ENCODE results near the gene GPC6.

GPC6 gene

GRCh38 chr13:93882086-93882651 lies 655.6 kb downstream of the GPC6 start:
- Histone ChIP-seq H3K9ac (ENCODE audit: low read depth, low read length) (no peak overlapping the region), H3K4me1 (ENCODE audit: insufficient read depth, low read length) (no peaks in the 10 kb centered on the region), H3K36me3 (ENCODE audit: insufficient read depth, low read length) (no peaks in the 10 kb centered on the region), H3K9me3 (ENCODE audit: control insufficient read depth, insufficient read depth, low read length) (no peaks in the 10 kb centered on the region)

GRCh38 chr13:93889430-93889951 lies 662.9 kb downstream of the GPC6 start:
- no peak overlapping the region for H3K9ac ChIP-seq (ENCODE audit: low read depth, low read length)
- no peaks in the 10 kb centered on the region for H3K9me3 ChIP-seq (ENCODE audit: control insufficient read depth, insufficient read depth, low read length)
- H3K4me1 ChIP-seq (ENCODE audit: insufficient read depth, low read length), result no peaks in the 10 kb centered on the region
- no peaks in the 10 kb centered on the region for H3K36me3 ChIP-seq (ENCODE audit: insufficient read depth, low read length)

- Histone ChIP-seq H3K9me3 (ENCODE audit: control insufficient read depth, insufficient read depth, low read length) (no peaks in the 10 kb centered on the region), H3K4me1 (ENCODE audit: insufficient read depth, low read length) (no peaks in the 10 kb centered on the region), H3K9ac (ENCODE audit: low read depth, low read length) (no peak overlapping the region), H3K36me3 (ENCODE audit: insufficient read depth, low read length) (no peaks in the 10 kb centered on the region)
These were observed 673.4 kb downstream of the GPC6 start for GRCh38 chr13:93899981-93900380.

- H3K36me3 ChIP-seq (ENCODE audit: insufficient read depth, low read length), result no peaks in the 10 kb centered on the region
- H3K4me1 ChIP-seq (ENCODE audit: insufficient read depth, low read length), result no peaks in the 10 kb centered on the region
- no peak overlapping the region for H3K9ac ChIP-seq (ENCODE audit: low read depth, low read length)
- H3K9me3 ChIP-seq (ENCODE audit: control insufficient read depth, insufficient read depth, low read length), result no peaks in the 10 kb centered on the region
These were observed 674.1 kb downstream of the GPC6 start for GRCh38 chr13:93900731-93901130.

GRCh38 chr13:93903909-93904308 lies 677.3 kb downstream of the GPC6 start:
- Histone ChIP-seq H3K36me3 (ENCODE audit: insufficient read depth, low read length) (no peaks in the 10 kb centered on the region), H3K9ac (ENCODE audit: low read depth, low read length) (no peak overlapping the region), H3K9me3 (ENCODE audit: control insufficient read depth, insufficient read depth, low read length) (no peaks in the 10 kb centered on the region), H3K4me1 (ENCODE audit: insufficient read depth, low read length) (no peaks in the 10 kb centered on the region)

GRCh38 chr13:93915269-93915809 lies 688.7 kb downstream of the GPC6 start:
- Histone ChIP-seq H3K9ac (ENCODE audit: low read depth, low read length) (no peak overlapping the region), H3K4me1 (ENCODE audit: insufficient read depth, low read length) (no peaks in the 10 kb centered on the region), H3K36me3 (ENCODE audit: insufficient read depth, low read length) (no peaks in the 10 kb centered on the region), H3K9me3 (ENCODE audit: control insufficient read depth, insufficient read depth, low read length) (no peaks in the 10 kb centered on the region)

- H3K36me3 ChIP-seq (ENCODE audit: insufficient read depth, low read length), result no peaks in the 10 kb centered on the region
These were observed 695.7 kb downstream of the GPC6 start for GRCh38 chr13:93922063-93922855.

GRCh38 chr13:93925990-93926389 lies 699.4 kb downstream of the GPC6 start:
- Histone ChIP-seq H3K9ac (ENCODE audit: low read depth, low read length) (no peak overlapping the region), H3K9me3 (ENCODE audit: control insufficient read depth, insufficient read depth, low read length) (no peaks in the 10 kb centered on the region), H3K4me1 (ENCODE audit: insufficient read depth, low read length) (no peaks in the 10 kb centered on the region), H3K36me3 (ENCODE audit: insufficient read depth, low read length) (no peaks in the 10 kb centered on the region)

More at GRCh38 chr13:93922063-93922855, 695.7 kb downstream of the GPC6 start:
- H3K9ac ChIP-seq (ENCODE audit: low read depth, low read length), result no peak overlapping the region
- H3K9me3 ChIP-seq (ENCODE audit: control insufficient read depth, insufficient read depth, low read length), result no peaks in the 10 kb centered on the region
- no peaks in the 10 kb centered on the region for H3K4me1 ChIP-seq (ENCODE audit: insufficient read depth, low read length)

- no peaks in the 10 kb centered on the region for H3K9me3 ChIP-seq (ENCODE audit: control insufficient read depth, insufficient read depth, low read length)
- H3K36me3 ChIP-seq (ENCODE audit: insufficient read depth, low read length), result no peaks in the 10 kb centered on the region
- H3K4me1 ChIP-seq (ENCODE audit: insufficient read depth, low read length), result no peaks in the 10 kb centered on the region
- H3K9ac ChIP-seq (ENCODE audit: low read depth, low read length), result no peak overlapping the region
These were observed 699.8 kb downstream of the GPC6 start for GRCh38 chr13:93926425-93926824.

GRCh38 chr13:93927431-93927830 lies 700.8 kb downstream of the GPC6 start:
- Histone ChIP-seq H3K9me3 (ENCODE audit: control insufficient read depth, insufficient read depth, low read length) (no peaks in the 10 kb centered on the region), H3K9ac (ENCODE audit: low read depth, low read length) (no peak overlapping the region), H3K36me3 (ENCODE audit: insufficient read depth, low read length) (no peaks in the 10 kb centered on the region), H3K4me1 (ENCODE audit: insufficient read depth, low read length) (no peaks in the 10 kb centered on the region)

GRCh38 chr13:93932901-93933300 lies 706.3 kb downstream of the GPC6 start:
- Histone ChIP-seq H3K9me3 (ENCODE audit: control insufficient read depth, insufficient read depth, low read length) (no peaks in the 10 kb centered on the region), H3K4me1 (ENCODE audit: insufficient read depth, low read length) (no peaks in the 10 kb centered on the region), H3K36me3 (ENCODE audit: insufficient read depth, low read length) (no peaks in the 10 kb centered on the region), H3K9ac (ENCODE audit: low read depth, low read length) (no peak overlapping the region)

GRCh38 chr13:93936901-93937300 lies 710.3 kb downstream of the GPC6 start:
- H3K4me1 ChIP-seq (ENCODE audit: insufficient read depth, low read length), result no peaks in the 10 kb centered on the region
- H3K9me3 ChIP-seq (ENCODE audit: control insufficient read depth, insufficient read depth, low read length), result no peaks in the 10 kb centered on the region
- no peaks in the 10 kb centered on the region; the same call in 1 of the 2 replicates for H3K36me3 ChIP-seq (ENCODE audit: insufficient read depth, low read length)
- no peak overlapping the region for H3K9ac ChIP-seq (ENCODE audit: low read depth, low read length)

- H3K4me1 ChIP-seq (ENCODE audit: insufficient read depth, low read length), result 0 out of 2 replicates have a peak, but pooled peaks cover 4% of the 10 kb centered on the region
- H3K9me3 ChIP-seq (ENCODE audit: control insufficient read depth, insufficient read depth, low read length), result no peaks in the 10 kb centered on the region
- H3K9ac ChIP-seq (ENCODE audit: low read depth, low read length), result no peak overlapping the region
- H3K36me3 ChIP-seq (ENCODE audit: insufficient read depth, low read length), result no peaks in the 10 kb centered on the region; the same call in 1 of the 2 replicates
These were observed 714.8 kb downstream of the GPC6 start for GRCh38 chr13:93941444-93941843.

GRCh38 chr13:93942016-93942415 lies 715.4 kb downstream of the GPC6 start:
- Histone ChIP-seq H3K9me3 (ENCODE audit: control insufficient read depth, insufficient read depth, low read length) (no peaks in the 10 kb centered on the region), H3K36me3 (ENCODE audit: insufficient read depth, low read length) (no peaks in the 10 kb centered on the region; the same call in 1 of the 2 replicates), H3K9ac (ENCODE audit: low read depth, low read length) (no peak overlapping the region), H3K4me1 (ENCODE audit: insufficient read depth, low read length) (0 out of 2 replicates have a peak, but pooled peaks cover 4% of the 10 kb centered on the region)

- Histone ChIP-seq H3K9me3 (ENCODE audit: control insufficient read depth, insufficient read depth, low read length) (no peaks in the 10 kb centered on the region), H3K9ac (ENCODE audit: low read depth, low read length) (no peak overlapping the region), H3K4me1 (ENCODE audit: insufficient read depth, low read length) (0 out of 2 replicates have a peak, but pooled peaks cover 4% of the 10 kb centered on the region), H3K36me3 (ENCODE audit: insufficient read depth, low read length) (no peaks in the 10 kb centered on the region)
These were observed 719.0 kb downstream of the GPC6 start for GRCh38 chr13:93945621-93946020.
